ENCODE data around the gene AUTS2. TPM values are rescaled to one million over a fixed set of nuclear protein-coding genes. Genes with fewer than 3 reads are reported as not detected.

AUTS2 gene
- total RNA-seq, 1 donor from 2014 or later = 80.6 TPM

- no peak for DNase-seq (ENCODE audit: extremely low spot score, unreplicated experiment)
- Mint-ChIP-seq H3K4me3 (ENCODE audit: unreplicated experiment) (no peak overlapping the region), H3K27ac (ENCODE audit: unreplicated experiment) (no peak overlapping the region), H3K9me3 (ENCODE audit: unreplicated experiment) (no peaks in the 10 kb centered on the region), H3K36me3 (ENCODE audit: unreplicated experiment) (no peaks in the 10 kb centered on the region), H3K27me3 (ENCODE audit: unreplicated experiment) (no peaks in the 10 kb centered on the region), H3K4me1 (ENCODE audit: unreplicated experiment) (peaks cover 8% of the 10 kb centered on the region)
- TF ChIP-seq, protein P1, sequence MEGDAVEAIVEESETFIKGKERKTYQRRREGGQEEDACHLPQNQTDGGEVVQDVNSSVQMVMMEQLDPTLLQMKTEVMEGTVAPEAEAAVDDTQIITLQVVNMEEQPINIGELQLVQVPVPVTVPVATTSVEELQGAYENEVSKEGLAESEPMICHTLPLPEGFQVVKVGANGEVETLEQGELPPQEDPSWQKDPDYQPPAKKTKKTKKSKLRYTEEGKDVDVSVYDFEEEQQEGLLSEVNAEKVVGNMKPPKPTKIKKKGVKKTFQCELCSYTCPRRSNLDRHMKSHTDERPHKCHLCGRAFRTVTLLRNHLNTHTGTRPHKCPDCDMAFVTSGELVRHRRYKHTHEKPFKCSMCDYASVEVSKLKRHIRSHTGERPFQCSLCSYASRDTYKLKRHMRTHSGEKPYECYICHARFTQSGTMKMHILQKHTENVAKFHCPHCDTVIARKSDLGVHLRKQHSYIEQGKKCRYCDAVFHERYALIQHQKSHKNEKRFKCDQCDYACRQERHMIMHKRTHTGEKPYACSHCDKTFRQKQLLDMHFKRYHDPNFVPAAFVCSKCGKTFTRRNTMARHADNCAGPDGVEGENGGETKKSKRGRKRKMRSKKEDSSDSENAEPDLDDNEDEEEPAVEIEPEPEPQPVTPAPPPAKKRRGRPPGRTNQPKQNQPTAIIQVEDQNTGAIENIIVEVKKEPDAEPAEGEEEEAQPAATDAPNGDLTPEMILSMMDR (IDR thresholded peaks at IDR 0.05) = no peak
Observed at GRCh38 chr7:69937097-69937496, 338.8 kb downstream of the AUTS2 start.

DNA sequence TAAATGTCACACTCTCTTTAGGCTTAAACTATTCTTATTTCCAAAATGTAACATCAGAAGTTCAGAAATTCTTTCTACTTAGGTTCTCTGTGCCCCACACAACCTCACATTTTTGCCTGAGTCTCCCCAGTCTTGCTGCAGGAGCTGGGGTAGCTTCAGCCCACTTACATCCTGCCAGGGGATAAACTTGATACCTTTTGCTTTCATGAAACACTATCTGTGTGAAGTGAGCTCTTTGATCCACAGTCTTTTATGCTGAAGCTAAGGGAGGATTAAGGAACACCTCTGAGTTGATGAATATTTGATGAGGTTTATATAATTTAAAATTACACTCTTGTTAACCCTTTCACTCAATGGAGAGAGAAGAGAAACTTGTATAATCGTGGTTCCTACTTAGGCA lies 341.0 kb downstream of the AUTS2 start:
- Mint-ChIP-seq H3K36me3 (ENCODE audit: unreplicated experiment) (no peaks in the 10 kb centered on the region), H3K4me3 (ENCODE audit: unreplicated experiment) (no peak overlapping the region), H3K27me3 (ENCODE audit: unreplicated experiment) (no peaks in the 10 kb centered on the region), H3K27ac (ENCODE audit: unreplicated experiment) (no peak overlapping the region), H3K4me1 (ENCODE audit: unreplicated experiment) (peaks cover 8% of the 10 kb centered on the region), H3K9me3 (ENCODE audit: unreplicated experiment) (no peaks in the 10 kb centered on the region)
- no peak for DNase-seq (ENCODE audit: extremely low spot score, unreplicated experiment)
- TF ChIP-seq, protein P1 (IDR thresholded peaks at IDR 0.05) = no peak

DNA sequence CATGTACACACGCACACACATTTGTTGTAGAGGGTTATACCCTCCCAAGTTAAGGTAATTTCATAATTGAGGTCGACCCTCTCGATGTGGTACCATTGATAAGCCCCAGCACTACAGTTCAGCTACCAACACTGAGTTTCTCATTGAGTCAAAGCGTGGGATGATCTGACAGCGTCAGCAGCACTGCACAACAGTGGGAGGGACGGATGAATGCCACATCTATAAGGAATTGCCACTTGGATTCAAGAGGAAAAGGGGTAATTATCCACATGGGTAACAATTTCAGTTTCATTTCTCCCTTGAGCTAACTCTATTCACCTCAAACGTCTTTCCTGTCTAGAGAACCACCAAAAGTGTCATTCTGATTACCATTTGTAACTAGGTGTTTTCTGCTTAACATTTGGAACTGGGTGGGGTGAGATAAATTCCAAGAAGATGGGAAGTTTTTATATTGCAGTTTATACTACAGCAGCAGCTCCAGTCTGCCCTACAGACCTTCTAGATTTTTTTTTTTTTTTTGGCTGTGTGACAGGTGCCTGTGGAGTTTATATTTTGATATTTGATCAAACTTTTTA lies 342.9 kb downstream of the AUTS2 start:
- H3K27me3 Mint-ChIP-seq (ENCODE audit: unreplicated experiment) = no peaks in the 10 kb centered on the region
- H3K36me3 Mint-ChIP-seq (ENCODE audit: unreplicated experiment) = no peaks in the 10 kb centered on the region
- H3K4me1 Mint-ChIP-seq (ENCODE audit: unreplicated experiment) = peaks cover 8% of the 10 kb centered on the region
- DNase-seq (ENCODE audit: extremely low spot score, unreplicated experiment) = no peak
- TF ChIP-seq, protein P1 (IDR thresholded peaks at IDR 0.05) = no peak
- no peak overlapping the region for H3K27ac Mint-ChIP-seq (ENCODE audit: unreplicated experiment)
- H3K9me3 Mint-ChIP-seq (ENCODE audit: unreplicated experiment) = no peaks in the 10 kb centered on the region
- H3K4me3 Mint-ChIP-seq (ENCODE audit: unreplicated experiment) = no peak overlapping the region

- TF ChIP-seq, protein P1 (IDR thresholded peaks at IDR 0.05) = no peak
- no peak overlapping the region for H3K27ac Mint-ChIP-seq (ENCODE audit: unreplicated experiment)
- H3K36me3 Mint-ChIP-seq (ENCODE audit: unreplicated experiment) = no peaks in the 10 kb centered on the region
- H3K9me3 Mint-ChIP-seq (ENCODE audit: unreplicated experiment) = no peaks in the 10 kb centered on the region
- peaks cover 8% of the 10 kb centered on the region for H3K4me1 Mint-ChIP-seq (ENCODE audit: unreplicated experiment)
- H3K27me3 Mint-ChIP-seq (ENCODE audit: unreplicated experiment) = no peaks in the 10 kb centered on the region
- no peak for DNase-seq (ENCODE audit: extremely low spot score, unreplicated experiment)
- H3K4me3 Mint-ChIP-seq (ENCODE audit: unreplicated experiment) = no peak overlapping the region
Observed at GRCh38 chr7:69942573-69942972, 344.3 kb downstream of the AUTS2 start.

- Mint-ChIP-seq H3K27ac (ENCODE audit: unreplicated experiment) (no peak overlapping the region), H3K4me3 (ENCODE audit: unreplicated experiment) (no peak overlapping the region), H3K36me3 (ENCODE audit: unreplicated experiment) (no peaks in the 10 kb centered on the region), H3K4me1 (ENCODE audit: unreplicated experiment) (no peaks in the 10 kb centered on the region), H3K9me3 (ENCODE audit: unreplicated experiment) (no peaks in the 10 kb centered on the region), H3K27me3 (ENCODE audit: unreplicated experiment) (no peaks in the 10 kb centered on the region)
- no peak for DNase-seq (ENCODE audit: extremely low spot score, unreplicated experiment)
- TF ChIP-seq, protein P1 (IDR thresholded peaks at IDR 0.05) = no peak
Observed at GRCh38 chr7:69946901-69947300, 348.6 kb downstream of the AUTS2 start.
